WTC11 (cell line): Measurements from ENCODE around the gene MACC1. TPM values are rescaled to one million over a fixed set of nuclear protein-coding genes. Genes with fewer than 3 reads are reported as not detected.

Experiments
- ATAC-seq: fragments of 200-7000 bp; cut with Tn5 transposase; 2 replicates; pipeline ENCODE4 v1.10.0; 2021; ENCODE audit warnings: mild to moderate bottlenecking, moderate library complexity
- CTCF ChIA-PET: fragments of 300-600 bp; sonication (Branson Sonifier 250); formaldehyde crosslinking; loops from one replicate; lab custom pipeline; 2021; ENCODE audit warnings: antibody characterized with exemption; lab: Charles Lee
- POLR2A ChIA-PET: fragments of 350-600 bp; sonication (Branson Sonifier 250); formaldehyde crosslinking; loops from one replicate; lab custom pipeline; 2021; ENCODE audit warnings: antibody characterized with exemption; lab: Charles Lee
- DNase-seq: peaks from one replicate; pipeline ENCODE4 v3.0.0; 2021; ENCODE audit warnings: low spot score
- H3K27ac Mint-ChIP-seq: 2 replicates; pipeline ENCODE4 v1.8.0; 2021; ENCODE audit warnings: mixed read lengths
- H3K27me3 Mint-ChIP-seq: 2 replicates; pipeline ENCODE4 v1.8.0; 2021; ENCODE audit warnings: low read depth, mild to moderate bottlenecking, moderate library complexity, mixed read lengths
- H3K36me3 Mint-ChIP-seq: 2 replicates; pipeline ENCODE4 v1.8.0; 2021; ENCODE audit warnings: mixed read lengths
- H3K4me1 Mint-ChIP-seq: 2 replicates; pipeline ENCODE4 v1.8.0; 2022; ENCODE audit warnings: mixed read lengths
- H3K4me3 Mint-ChIP-seq: 2 replicates; pipeline ENCODE4 v1.8.0; 2021; ENCODE audit warnings: mild to moderate bottlenecking, moderate library complexity, mixed read lengths
- H3K9me3 Mint-ChIP-seq: 2 replicates; pipeline ENCODE4 v1.8.0; 2021; ENCODE audit warnings: mixed read lengths
- ELF4 ChIP-seq: sonication (generic); formaldehyde crosslinking; IDR thresholded peaks from 2 replicates; pipeline ENCODE4 v1.8.1; 2022; ENCODE audit warnings: low read depth, mild to moderate bottlenecking, moderate library complexity, missing genetic modification reagents
- GRHL2 ChIP-seq: fragments of 250-450 bp; sonication (Bioruptor Pico); IDR thresholded peaks from 2 replicates; pipeline ENCODE4 v1.8.0; 2022; ENCODE audit warnings: mild to moderate bottlenecking, moderate library complexity; ENCODE audit not compliant: insufficient replicate concordance, severe bottlenecking
- JUN ChIP-seq: sonication (generic); formaldehyde crosslinking; IDR thresholded peaks from 2 replicates; pipeline ENCODE4 v1.8.0; 2023; ENCODE audit warnings: mild to moderate bottlenecking, missing genetic modification reagents
- MXD4 ChIP-seq: fragments of 250-450 bp; sonication (Bioruptor Pico); IDR thresholded peaks from 2 replicates; pipeline ENCODE4 v1.8.0; 2021; ENCODE audit warnings: mild to moderate bottlenecking, moderate library complexity, borderline replicate concordance
- MYBL2 ChIP-seq: sonication (generic); formaldehyde crosslinking; IDR thresholded peaks from 2 replicates; pipeline ENCODE4 v1.8.1; 2023; ENCODE audit warnings: mild to moderate bottlenecking, moderate library complexity, missing genetic modification reagents
- NFATC4 ChIP-seq: fragments of 250-450 bp; sonication (Bioruptor Pico); IDR thresholded peaks from 2 replicates; pipeline ENCODE4 v1.9.0; 2021; ENCODE audit warnings: mild to moderate bottlenecking
- NFE2L1 ChIP-seq: sonication (generic); formaldehyde crosslinking; IDR thresholded peaks from 2 replicates; pipeline ENCODE4 v1.8.1; 2023; ENCODE audit warnings: missing genetic modification reagents
- NFYB ChIP-seq: sonication (generic); formaldehyde crosslinking; conservative IDR thresholded peaks from 2 replicates; pipeline ENCODE4 v1.8.0; 2022; ENCODE audit warnings: low read depth, missing genetic modification reagents
- RELA ChIP-seq: sonication (generic); formaldehyde crosslinking; IDR thresholded peaks from 2 replicates; pipeline ENCODE4 v1.8.1; 2022; ENCODE audit warnings: missing genetic modification reagents, mild to moderate bottlenecking, borderline replicate concordance
- RORB ChIP-seq: fragments of 250-450 bp; sonication (Bioruptor Pico); IDR thresholded peaks from 2 replicates; pipeline ENCODE4 v1.9.0; 2021; ENCODE audit warnings: mild to moderate bottlenecking
- SOX15 ChIP-seq: fragments of 250-450 bp; sonication (Bioruptor Pico); IDR thresholded peaks from 2 replicates; pipeline ENCODE4 v1.9.0; 2021; ENCODE audit warnings: mild to moderate bottlenecking
- ZNF232 ChIP-seq: sonication (generic); formaldehyde crosslinking; IDR thresholded peaks from 2 replicates; pipeline ENCODE4 v1.8.0; 2022; ENCODE audit warnings: mild to moderate bottlenecking, missing genetic modification reagents
- ZNF263 ChIP-seq: sonication (generic); formaldehyde crosslinking; IDR thresholded peaks from 2 replicates; pipeline ENCODE4 v1.8.1; 2022; ENCODE audit warnings: low read depth, mild to moderate bottlenecking, moderate library complexity, missing genetic modification reagents
- ZNF423 ChIP-seq: fragments of 250-450 bp; sonication (Bioruptor Pico); IDR thresholded peaks from 2 replicates; pipeline ENCODE4 v2.1.2; 2022; ENCODE audit warnings: mild to moderate bottlenecking, moderate library complexity
- ZNF671 ChIP-seq: fragments of 250-450 bp; sonication (Bioruptor Pico); IDR thresholded peaks from 2 replicates; pipeline ENCODE4 v1.8.0; 2021; ENCODE audit warnings: mild to moderate bottlenecking
- total RNA-seq: library from RNA; stranded (reverse); gene quantifications from 3 replicates; pipeline ENCODE4 v1.2.3, GENCODE V29; 2021
- TF ChIP-seq, protein P1 (sequence below): sonication (generic); formaldehyde crosslinking; IDR thresholded peaks from 2 replicates; pipeline ENCODE4 v1.8.0; 2022; ENCODE audit warnings: missing genetic modification reagents
- TF ChIP-seq, protein P2 (sequence below): fragments of 250-450 bp; sonication (Bioruptor Pico); conservative IDR thresholded peaks from 2 replicates; pipeline ENCODE4 v1.9.0; 2021; ENCODE audit warnings: mild to moderate bottlenecking
- TF ChIP-seq, protein P3 (sequence below): sonication (generic); formaldehyde crosslinking; IDR thresholded peaks from 2 replicates; pipeline ENCODE4 v1.8.1; 2022; ENCODE audit warnings: low read depth, missing genetic modification reagents, borderline replicate concordance
- TF ChIP-seq, protein P4 (sequence below): fragments of 200-600 bp; IDR thresholded peaks from 2 replicates; pipeline ENCODE4 v1.8.0; 2022; ENCODE audit warnings: antibody characterized with exemption
- TF ChIP-seq, protein P5 (sequence below): sonication (generic); formaldehyde crosslinking; IDR thresholded peaks from 2 replicates; pipeline ENCODE4 v1.8.1; 2023; ENCODE audit warnings: mild to moderate bottlenecking, missing genetic modification reagents, moderate library complexity
- TF ChIP-seq, protein P6 (sequence below): sonication (generic); formaldehyde crosslinking; IDR thresholded peaks from 2 replicates; pipeline ENCODE4 v1.8.0; 2022; ENCODE audit warnings: mild to moderate bottlenecking, missing genetic modification reagents
- TF ChIP-seq, protein P7 (sequence below): sonication (generic); formaldehyde crosslinking; IDR thresholded peaks from 2 replicates; pipeline ENCODE4 v1.8.1; 2023; ENCODE audit warnings: mild to moderate bottlenecking, missing genetic modification reagents, moderate library complexity
- TF ChIP-seq, protein P8 (sequence below): sonication (generic); formaldehyde crosslinking; IDR thresholded peaks from 2 replicates; pipeline ENCODE4 v1.8.0; 2022; ENCODE audit warnings: mild to moderate bottlenecking, missing genetic modification reagents

Gene MACC1
- total RNA-seq, 1 experiment from 2014 or later, result 14.6 TPM

DNA sequence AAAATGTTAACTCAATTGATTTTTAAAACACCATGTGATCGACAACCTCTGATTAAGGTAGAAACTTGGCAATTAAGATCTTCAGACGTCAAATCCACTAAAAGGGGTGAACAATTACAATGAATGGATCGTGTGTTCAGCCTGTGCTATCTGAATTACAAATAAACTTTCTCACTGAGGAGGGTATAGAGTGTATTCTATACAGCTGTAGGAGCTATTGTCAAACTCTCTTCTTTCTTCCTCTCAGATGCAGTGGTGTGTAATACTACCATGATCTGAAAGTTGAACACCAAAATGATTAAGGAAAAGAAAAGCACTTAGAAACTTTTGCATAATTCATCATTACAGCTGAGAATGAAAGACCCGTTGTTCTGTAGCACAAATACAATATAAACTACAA, 32.2 kb upstream of the MACC1 start (continued):
- TF ChIP-seq, protein P1, sequence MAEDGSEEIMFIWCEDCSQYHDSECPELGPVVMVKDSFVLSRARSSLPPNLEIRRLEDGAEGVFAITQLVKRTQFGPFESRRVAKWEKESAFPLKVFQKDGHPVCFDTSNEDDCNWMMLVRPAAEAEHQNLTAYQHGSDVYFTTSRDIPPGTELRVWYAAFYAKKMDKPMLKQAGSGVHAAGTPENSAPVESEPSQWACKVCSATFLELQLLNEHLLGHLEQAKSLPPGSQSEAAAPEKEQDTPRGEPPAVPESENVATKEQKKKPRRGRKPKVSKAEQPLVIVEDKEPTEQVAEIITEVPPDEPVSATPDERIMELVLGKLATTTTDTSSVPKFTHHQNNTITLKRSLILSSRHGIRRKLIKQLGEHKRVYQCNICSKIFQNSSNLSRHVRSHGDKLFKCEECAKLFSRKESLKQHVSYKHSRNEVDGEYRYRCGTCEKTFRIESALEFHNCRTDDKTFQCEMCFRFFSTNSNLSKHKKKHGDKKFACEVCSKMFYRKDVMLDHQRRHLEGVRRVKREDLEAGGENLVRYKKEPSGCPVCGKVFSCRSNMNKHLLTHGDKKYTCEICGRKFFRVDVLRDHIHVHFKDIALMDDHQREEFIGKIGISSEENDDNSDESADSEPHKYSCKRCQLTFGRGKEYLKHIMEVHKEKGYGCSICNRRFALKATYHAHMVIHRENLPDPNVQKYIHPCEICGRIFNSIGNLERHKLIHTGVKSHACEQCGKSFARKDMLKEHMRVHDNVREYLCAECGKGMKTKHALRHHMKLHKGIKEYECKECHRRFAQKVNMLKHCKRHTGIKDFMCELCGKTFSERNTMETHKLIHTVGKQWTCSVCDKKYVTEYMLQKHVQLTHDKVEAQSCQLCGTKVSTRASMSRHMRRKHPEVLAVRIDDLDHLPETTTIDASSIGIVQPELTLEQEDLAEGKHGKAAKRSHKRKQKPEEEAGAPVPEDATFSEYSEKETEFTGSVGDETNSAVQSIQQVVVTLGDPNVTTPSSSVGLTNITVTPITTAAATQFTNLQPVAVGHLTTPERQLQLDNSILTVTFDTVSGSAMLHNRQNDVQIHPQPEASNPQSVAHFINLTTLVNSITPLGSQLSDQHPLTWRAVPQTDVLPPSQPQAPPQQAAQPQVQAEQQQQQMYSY (CRISPR knock-in tag), result no peak
- no peak for TF ChIP-seq MYBL2 (CRISPR knock-in tag)
- no peak for TF ChIP-seq NFYB (CRISPR knock-in tag)
- TF ChIP-seq NFE2L1, result no peak
- TF ChIP-seq, protein P2, sequence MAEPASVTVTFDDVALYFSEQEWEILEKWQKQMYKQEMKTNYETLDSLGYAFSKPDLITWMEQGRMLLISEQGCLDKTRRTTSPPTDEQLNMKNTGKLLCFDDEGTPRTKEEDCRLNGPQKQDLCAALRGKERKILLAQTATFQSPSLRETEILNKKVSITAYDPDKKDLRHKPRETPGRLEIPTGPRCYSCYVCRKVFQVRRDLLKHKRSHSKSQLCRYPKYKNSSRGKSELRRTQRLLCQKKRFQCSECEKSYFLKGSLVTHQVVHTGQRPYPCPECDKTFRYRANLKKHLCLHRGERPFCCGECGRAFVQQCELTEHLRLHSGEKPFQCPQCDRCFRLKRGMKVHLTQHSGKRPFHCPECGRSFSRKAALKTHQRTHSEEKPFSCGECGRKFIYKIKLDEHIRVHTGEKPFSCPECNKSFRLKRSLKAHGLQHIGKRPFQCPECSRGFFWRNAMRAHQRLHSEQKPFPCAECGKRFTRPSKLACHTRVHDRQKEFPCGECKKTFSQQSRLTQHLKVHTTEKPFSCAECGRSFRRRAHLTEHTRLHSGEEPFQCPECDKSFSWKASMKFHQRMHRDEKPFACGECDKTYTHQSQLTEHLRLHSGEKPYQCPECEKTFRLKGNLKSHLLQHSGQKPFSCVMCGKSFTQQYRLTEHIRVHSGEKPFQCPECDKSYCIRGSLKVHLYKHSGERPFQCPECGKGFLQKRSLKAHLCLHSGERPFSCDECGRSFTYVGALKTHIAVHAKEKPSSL (CRISPR knock-in tag), result no peak
- TF ChIP-seq, protein P3, sequence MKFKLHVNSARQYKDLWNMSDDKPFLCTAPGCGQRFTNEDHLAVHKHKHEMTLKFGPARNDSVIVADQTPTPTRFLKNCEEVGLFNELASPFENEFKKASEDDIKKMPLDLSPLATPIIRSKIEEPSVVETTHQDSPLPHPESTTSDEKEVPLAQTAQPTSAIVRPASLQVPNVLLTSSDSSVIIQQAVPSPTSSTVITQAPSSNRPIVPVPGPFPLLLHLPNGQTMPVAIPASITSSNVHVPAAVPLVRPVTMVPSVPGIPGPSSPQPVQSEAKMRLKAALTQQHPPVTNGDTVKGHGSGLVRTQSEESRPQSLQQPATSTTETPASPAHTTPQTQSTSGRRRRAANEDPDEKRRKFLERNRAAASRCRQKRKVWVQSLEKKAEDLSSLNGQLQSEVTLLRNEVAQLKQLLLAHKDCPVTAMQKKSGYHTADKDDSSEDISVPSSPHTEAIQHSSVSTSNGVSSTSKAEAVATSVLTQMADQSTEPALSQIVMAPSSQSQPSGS (CRISPR knock-in tag), result no peak
- TF ChIP-seq ZNF671 (CRISPR knock-in tag), result no peak

DNA sequence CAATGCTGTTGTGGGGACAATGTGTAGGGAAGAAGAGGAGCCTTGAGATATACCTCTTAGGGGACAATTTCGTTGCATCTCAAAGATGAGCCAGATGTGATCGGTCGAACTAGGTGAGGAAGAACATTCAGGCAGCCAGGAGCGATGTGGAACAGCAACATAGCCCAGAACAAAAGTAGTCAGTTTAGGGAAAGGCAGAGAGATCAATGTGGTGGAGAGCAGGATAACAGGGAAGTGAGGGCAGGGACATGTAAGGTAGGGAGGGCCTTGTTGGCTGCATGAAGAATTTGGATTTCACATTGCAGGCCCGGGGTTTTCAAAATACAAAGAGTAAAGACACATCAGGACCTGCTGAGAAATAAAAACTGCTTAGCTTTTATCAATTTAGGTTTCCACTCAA, 29.1 kb upstream of the MACC1 start:
- Mint-ChIP-seq H3K9me3 (no peaks in the 10 kb centered on the region), H3K36me3 (no peaks in the 10 kb centered on the region), H3K4me1 (peaks cover 15% of the 10 kb centered on the region), H3K27me3 (no peaks in the 10 kb centered on the region), H3K4me3 (no peak overlapping the region), H3K27ac (no peak overlapping the region)
- DNase-seq (no peak), ATAC-seq (peak; percentile 79)
- ChIA-PET CTCF (no interaction called here), POLR2A (no interaction called here)
- TF ChIP-seq RELA (CRISPR knock-in tag), result no peak
- TF ChIP-seq ZNF423 (CRISPR knock-in tag), result no peak
- no peak for TF ChIP-seq MXD4 (CRISPR knock-in tag)
- TF ChIP-seq, protein P4, sequence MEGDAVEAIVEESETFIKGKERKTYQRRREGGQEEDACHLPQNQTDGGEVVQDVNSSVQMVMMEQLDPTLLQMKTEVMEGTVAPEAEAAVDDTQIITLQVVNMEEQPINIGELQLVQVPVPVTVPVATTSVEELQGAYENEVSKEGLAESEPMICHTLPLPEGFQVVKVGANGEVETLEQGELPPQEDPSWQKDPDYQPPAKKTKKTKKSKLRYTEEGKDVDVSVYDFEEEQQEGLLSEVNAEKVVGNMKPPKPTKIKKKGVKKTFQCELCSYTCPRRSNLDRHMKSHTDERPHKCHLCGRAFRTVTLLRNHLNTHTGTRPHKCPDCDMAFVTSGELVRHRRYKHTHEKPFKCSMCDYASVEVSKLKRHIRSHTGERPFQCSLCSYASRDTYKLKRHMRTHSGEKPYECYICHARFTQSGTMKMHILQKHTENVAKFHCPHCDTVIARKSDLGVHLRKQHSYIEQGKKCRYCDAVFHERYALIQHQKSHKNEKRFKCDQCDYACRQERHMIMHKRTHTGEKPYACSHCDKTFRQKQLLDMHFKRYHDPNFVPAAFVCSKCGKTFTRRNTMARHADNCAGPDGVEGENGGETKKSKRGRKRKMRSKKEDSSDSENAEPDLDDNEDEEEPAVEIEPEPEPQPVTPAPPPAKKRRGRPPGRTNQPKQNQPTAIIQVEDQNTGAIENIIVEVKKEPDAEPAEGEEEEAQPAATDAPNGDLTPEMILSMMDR, result no peak
- TF ChIP-seq, protein P5, sequence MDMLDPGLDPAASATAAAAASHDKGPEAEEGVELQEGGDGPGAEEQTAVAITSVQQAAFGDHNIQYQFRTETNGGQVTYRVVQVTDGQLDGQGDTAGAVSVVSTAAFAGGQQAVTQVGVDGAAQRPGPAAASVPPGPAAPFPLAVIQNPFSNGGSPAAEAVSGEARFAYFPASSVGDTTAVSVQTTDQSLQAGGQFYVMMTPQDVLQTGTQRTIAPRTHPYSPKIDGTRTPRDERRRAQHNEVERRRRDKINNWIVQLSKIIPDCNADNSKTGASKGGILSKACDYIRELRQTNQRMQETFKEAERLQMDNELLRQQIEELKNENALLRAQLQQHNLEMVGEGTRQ (CRISPR knock-in tag), result no peak
- TF ChIP-seq, protein P3 (CRISPR knock-in tag), result no peak
- TF ChIP-seq RORB (CRISPR knock-in tag), result no peak
- TF ChIP-seq SOX15, result no peak
- TF ChIP-seq ZNF263 (CRISPR knock-in tag), result no peak
- TF ChIP-seq, protein P6, sequence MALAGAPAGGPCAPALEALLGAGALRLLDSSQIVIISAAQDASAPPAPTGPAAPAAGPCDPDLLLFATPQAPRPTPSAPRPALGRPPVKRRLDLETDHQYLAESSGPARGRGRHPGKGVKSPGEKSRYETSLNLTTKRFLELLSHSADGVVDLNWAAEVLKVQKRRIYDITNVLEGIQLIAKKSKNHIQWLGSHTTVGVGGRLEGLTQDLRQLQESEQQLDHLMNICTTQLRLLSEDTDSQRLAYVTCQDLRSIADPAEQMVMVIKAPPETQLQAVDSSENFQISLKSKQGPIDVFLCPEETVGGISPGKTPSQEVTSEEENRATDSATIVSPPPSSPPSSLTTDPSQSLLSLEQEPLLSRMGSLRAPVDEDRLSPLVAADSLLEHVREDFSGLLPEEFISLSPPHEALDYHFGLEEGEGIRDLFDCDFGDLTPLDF (CRISPR knock-in tag), result no peak
- TF ChIP-seq, protein P7, sequence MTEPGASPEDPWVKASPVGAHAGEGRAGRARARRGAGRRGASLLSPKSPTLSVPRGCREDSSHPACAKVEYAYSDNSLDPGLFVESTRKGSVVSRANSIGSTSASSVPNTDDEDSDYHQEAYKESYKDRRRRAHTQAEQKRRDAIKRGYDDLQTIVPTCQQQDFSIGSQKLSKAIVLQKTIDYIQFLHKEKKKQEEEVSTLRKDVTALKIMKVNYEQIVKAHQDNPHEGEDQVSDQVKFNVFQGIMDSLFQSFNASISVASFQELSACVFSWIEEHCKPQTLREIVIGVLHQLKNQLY (CRISPR knock-in tag), result no peak
- TF ChIP-seq NFATC4 (CRISPR knock-in tag), result no peak
- no peak for TF ChIP-seq GRHL2 (CRISPR knock-in tag)
- no peak for TF ChIP-seq ZNF232
- TF ChIP-seq, protein P8, sequence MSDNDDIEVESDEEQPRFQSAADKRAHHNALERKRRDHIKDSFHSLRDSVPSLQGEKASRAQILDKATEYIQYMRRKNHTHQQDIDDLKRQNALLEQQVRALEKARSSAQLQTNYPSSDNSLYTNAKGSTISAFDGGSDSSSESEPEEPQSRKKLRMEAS, result no peak
- no peak for TF ChIP-seq JUN (CRISPR knock-in tag)
- TF ChIP-seq ELF4 (CRISPR knock-in tag), result no peak
